NCI-H1436 treated with DMSO at 0.1 percent for 48 hours (cell line): ENCODE measurements around the gene ETS2.

Experiments used
- DNase-seq: peaks from one replicate; lab custom pipeline; 2025; lab: John Stamatoyannopoulos, UW

Gene ETS2

DNA sequence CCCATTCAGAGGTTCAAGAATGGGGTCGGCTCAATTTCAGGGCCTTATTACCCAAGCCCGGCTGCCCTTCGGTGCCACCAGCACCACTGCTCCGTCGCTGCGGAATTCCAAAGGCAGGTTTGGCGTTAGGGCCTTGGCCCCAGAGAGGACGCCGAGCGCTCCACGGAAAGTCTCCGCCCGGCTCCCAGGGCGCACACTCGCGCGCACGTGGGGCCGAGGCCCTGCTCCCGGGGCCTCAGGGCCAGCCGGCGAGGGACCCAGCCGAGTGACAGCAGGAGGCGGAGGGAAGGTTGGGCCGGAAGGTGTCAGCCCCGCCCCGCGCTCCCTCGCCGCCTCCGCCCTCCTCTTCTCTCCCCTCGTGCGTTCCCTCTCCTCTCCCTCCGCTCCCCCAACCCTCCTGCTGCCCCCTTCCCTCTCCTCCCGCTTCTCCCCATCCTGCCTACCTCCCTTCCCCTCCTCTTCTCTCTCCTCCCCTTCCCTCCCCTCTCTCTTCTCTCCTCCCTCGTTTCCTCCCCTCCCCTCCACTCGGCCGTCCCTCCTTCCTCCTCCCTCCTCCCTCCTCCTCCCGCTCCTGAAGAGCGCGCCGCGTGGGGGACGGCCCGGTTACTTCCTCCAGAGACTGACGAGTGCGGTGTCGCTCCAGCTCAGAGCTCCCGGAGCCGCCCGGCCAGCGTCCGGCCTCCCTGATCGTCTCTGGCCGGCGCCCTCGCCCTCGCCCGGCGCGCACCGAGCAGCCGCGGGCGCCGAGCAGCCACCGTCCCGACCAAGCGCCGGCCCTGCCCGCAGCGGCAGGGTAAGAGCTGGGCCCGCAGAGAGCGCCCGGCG lies at the start of gene ETS2:
Gene ETS2, plus strand, starts transcription at position 602 of the 825 bp plus-strand sequence. CDS start 4,106 bp downstream, outside the sequence.
- DNase-seq: peak; percentile 35

DNA sequence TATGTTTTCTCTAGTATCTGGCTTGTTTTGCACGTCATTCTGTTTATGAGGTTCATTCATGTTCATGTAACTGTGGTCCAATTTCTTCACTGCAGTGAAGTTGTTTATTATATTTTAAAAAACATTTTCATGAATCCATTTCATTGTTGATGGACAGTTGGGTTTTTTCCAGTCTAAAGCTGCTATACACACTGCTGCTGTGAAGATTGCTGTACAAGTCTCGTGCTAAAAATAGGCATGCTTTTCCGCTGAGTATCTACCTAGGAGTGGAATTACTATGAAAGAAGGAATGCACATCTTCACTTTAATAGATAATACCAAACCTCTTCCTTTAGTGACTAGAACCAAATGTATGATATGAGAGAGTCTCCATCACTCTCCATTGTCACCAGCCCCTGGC lies 49.0 kb upstream of the ETS2 start:
- DNase-seq: no peak

DNA sequence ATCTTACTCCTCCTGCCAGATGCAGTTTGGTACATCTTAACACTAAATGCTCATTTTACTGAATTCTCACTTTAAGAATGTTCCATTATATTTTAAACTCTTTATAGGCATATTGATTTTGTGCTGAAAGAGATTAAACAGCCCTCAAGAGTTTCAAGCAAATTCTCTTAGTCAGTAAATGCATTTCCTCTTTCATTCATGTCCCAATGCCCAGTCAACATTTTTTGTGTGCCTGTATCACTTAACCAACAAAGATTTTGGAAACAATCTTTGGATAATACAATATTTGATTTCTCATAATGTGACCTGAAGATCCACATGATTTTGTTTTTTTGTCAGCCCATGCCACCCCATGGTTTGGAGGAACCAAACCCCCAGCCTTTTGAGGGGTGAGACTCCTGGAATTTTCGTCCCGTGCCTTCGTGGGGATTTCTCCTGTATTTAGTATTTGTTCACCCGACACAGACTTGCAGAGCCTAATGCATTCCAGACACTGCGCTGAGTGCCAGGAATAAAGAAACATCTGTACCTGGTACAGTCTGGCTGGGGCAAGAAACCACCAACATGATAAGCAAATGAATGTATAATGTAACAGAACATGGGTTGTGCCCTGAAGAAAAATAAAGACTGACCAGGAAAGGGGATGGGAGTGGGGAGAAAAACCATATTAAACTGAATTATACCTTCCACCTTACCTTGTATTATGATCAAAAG lies 47.1 kb upstream of the ETS2 start:
- no peak for DNase-seq

DNA sequence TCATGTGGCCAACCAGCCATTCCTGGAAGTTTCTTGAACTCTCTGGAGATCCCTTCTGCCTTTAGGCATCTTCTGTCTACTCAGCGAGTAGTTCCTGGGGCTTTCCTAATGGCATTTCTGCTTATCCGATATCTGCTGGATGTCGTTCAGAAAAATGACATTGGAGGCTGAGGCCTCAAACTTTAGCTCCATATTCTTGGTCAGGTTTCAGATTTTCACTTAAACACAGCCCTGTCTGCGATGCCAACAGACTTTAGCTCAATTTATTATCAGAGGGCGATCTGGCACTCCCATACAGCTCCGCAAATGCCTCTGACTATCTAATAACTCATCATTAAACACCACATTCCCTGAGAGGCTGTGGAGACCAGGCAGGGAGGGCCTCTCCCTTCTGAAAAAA lies 46.3 kb upstream of the ETS2 start:
- no peak for DNase-seq

DNA sequence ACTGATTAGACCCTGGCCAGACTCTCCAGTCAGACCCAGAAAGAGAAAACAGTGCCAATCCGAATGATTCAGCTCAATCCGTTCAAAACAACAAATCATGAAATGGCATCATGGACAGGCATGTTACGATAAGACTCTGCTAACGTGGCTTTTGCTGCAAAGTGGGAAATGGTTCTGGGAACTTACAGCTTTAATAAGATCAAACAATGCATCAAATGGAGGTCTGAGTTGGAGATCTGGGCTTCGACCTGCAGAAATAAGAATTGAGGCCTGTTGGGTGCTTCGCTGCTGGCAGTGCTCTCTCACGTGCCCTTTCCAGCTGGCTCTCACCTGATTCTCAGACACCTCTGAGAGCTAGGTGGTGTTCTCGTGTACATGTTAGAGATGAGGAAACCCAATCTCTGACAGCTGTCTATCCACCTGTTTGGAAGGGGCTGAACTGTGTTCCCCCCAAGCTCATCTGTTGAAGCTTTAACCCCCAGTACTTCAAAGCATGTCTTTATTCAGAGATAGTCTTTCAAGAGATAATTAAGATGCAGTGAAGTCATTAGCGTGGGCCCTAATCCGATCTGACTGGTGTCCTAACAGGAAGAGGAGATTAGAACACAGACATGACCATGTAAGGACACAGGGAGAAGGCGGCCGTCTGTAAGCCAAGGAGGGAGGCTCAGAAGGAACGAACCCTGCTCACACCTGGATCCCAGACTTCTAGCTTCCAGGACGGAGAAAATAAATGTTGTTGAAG lies 45.5 kb upstream of the ETS2 start:
- DNase-seq: no peak

DNA sequence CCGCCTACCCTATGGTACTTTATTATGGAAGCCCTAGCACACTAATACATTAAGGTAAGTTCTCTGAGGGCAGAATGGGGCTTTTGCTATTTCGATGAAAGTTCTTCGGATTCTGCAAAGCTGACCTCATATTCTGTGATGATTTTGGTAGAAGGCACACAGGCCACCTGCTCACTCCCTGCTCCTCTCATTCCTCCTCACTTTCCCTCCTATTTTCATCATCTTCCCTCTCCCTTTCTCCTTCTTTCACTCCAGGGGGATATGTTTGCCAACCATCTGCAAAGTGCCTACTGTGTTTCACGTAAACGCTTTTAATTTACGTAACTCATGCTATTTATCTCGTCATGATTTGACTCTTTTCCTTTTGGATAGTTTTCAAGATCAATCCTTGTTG lies 45.0 kb upstream of the ETS2 start:
- no peak for DNase-seq

DNA sequence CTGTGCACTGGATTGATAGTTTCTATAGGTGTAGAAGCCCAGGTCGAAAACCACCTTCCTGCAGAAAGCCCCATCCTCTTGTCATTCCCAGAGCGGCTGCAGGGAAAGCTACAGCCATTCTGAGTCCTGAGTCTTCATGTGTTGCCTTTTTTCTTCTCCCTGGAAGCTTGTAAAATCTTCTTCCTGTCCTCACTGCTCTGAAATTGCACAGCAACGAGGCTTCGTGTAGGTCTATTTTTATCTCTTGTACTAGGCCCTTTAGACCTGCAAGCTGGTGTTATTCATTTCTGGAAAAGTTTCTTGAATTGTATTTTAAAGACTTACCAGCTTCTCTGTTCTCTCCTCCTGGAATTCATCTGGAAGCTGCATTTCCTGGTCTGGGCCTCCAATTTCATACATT lies 44.2 kb upstream of the ETS2 start:
- no peak for DNase-seq

DNA sequence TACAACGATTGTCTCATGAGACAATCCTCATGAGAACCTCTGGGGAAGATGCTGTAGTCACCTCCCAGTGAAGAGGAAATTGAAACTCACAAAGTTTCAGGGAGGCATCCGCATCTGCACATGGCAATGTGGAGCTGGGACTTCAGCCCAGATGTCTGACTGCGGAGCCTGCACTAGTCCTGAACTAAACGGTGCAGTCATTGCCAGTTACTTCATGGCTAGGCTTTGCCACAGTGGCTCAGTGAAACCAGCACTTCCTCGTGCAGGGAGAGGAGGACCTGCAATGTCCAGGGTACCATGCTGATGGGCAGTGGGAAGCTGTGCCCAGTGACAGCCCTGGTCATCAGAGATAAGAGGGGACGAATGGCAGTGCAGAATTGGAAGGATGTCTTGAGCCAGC lies 40.7 kb upstream of the ETS2 start:
- DNase-seq: no peak

DNA sequence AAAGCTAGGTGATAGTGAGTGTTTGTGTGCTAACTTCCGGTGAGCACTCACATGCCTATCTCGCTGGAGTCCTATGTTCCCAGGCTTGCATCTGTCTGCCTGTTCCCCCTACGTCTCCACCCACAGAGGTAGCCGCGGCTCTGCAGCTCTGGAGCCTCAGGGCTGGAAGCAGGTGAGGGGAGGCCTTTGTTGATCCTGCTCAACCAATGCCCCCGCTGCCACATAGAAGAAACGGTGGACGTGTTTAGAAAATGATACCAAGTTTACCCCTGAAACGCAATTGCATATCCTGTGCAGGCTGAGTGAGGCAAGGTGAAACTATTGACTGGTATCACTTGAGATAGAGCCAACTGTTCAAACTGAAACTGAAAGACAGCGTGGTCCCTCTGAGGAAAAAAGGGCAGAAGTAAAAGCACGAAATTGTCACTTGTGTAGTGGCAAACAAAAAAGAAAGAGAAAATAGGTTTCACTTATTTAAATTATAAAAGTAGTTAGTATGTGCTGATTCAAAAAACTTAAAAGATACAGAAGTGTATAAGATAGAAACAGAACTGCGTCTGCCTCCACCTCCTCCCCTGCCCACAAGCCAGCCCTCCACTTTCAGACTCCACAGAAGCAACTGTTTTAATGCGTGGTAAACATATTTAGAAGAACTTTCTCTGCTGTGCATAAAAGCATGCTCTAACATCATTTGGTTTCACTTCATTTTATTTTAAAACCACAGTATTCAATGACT lies 38.6 kb upstream of the ETS2 start:
- no peak for DNase-seq

DNA sequence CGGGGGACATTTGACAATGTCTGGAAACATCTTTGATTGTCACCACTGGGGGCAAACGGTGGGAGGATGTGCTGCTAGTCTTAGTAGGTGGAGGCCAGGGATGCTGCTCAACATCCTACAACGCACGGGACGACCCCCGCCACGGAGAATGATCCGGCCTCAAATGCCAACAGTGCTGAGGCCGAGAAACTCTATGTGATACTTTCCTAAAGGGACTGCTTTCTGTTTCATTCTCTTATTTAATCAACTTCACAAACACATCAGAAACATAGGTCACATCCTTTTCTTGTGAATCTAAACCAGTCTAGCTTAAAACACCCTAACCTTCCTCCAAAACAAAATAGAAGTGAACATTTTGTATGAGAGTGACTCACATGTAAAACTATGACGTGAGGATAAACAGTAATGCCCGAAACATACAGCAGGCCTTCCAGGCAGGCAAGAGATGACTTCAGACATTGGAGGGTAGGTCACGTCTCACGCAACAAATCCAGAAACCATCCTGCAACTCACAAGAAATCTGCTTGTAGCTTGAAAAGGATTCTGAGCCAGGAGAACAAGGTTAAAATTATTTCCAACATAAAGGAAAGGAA lies 37.2 kb upstream of the ETS2 start:
- no peak for DNase-seq

DNA sequence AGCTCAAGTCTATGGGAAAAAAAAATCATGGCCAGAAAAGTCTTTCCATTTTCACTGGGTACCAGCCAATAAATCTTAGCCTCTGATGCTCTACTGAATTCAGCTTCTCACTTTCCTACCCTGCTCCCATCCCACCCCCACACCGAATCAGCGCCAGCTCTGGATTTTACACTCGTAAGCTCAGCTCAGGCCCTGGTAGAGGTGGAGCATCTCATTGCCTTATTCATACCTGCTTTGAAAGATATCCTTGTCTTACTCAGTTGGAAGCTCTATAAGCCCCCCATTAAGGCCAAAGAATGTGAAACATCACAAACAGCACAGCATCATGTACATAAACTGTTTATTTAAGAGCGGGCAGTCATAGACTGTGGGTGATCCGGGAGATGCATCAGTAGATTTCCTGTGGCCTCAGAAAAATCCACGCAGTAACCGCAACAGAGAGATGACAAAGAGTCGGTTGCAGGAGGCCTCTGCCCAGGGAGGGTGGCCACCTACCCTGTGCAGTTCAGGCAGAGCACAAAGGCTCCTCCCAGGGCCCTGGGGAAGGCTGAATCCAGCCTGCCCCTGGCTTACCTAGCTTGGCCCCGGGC lies 36.4 kb upstream of the ETS2 start:
- no peak for DNase-seq

DNA sequence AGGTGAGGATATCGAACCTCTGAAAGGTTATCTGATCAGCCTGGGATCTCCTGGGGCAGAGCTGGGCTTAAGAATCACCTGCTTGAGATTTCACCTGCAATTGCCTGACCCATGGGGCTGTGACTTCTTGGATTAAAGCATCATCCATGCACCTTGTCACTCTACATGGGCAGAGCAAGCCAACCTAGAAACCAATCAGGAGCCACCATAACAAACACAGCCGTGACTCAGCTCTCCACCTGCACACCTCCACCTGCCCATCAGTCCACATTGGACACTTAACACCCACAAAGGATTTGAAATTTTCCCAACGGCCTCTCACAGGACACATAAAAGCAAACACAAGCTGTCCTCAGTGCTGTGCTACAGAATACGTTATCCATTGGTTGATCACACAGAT lies 35.1 kb upstream of the ETS2 start:
- DNase-seq: no peak

DNA sequence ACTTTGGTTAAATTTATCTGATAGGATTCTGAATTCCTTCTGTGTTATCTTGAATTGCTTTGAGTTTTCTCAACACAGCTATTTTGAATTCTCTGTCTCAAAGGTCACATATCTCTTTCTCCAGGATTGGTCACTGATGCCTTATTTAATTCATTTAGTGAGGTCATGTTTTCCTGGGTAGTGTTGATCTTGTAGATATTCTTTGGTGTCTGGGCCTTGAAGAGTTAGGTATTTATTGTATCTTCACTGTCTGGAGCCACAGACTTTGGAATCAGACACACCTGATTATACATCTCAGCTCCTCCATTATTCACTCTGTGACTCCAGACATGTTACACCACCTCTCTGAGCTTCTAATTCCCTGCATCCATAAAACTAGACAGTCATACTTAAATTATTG lies 34.2 kb upstream of the ETS2 start:
- no peak for DNase-seq

DNA sequence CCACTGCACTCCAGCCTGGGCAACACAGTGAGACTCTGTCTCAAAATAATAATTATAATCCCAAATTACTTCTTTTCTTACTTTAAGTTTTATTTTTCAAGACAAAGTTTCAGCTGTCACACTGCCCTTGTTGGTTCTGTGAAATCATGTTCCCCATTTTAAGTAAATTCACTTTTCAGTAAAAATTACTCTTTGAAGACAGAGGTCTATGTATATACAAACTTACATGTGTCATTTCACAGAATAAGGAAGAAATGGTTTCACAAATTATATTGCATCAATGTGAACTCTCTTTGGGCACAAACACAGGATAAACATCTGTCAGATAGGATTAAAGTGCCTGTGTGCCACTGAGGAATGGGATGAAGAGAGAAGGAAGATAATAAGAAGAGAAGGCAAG lies 33.1 kb upstream of the ETS2 start:
- DNase-seq: no peak

DNA sequence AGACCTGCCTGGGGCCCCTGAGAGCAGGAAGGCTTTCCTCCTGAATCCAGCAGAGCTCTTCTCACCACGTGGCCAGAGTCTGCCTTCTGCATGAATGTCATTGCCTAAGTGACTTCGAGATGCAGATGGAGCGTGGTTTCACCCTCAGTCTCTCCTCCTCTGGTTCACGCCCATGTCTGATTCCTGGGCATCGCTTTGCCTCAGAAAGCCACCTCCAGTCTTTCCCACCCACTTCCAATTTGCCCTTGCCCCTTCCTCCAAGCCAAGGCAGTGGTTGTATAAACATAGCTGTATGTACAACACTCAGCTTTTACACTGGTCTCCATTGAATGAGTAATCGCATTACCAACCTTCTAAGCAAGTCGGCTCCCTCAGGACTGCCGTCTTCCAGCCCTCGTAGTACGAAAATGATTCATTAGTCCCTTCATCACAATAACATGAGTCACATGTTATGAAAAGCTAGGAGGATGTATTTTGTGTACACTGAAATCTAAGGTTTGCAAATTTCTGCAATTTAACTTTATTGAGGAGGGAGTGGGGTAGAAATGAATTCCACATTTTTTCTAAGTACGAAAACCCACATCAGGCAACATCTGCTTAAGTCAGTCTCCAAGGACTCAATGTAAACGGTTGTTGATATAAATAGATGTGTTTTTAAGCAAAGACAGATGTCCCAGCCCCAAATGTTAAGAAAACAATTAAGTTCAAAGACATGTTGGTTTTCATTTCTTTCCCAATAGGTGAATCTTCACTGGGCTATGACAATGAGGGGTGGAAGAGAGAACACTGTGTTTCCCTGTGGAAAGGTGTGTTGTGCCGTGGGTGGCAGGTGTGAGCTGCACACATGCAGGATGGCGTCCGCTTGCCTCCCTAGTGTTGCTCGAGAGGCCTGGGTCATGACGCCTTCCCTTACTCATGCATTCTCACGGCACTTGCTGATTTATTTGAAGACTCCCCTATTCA lies 32.3 kb upstream of the ETS2 start:
- no peak for DNase-seq

DNA sequence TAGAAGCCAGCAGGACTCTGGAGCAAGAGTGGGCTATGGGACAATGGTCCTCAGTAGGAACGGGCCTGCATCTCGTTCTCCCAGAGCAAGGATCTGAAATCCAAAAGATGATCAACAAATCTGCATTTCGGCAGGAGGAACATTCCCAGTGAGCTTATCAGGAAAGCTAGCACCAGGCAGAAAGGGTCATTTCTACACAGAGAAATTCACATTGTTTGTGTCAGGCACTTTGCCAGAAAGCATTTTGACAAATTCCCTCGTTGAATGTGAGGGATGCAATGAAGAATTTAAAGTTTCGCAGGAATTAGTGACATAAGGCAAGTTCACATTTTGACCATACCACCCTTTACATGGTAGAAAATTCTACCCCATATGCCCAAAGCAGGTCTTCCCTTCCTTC lies 31.6 kb upstream of the ETS2 start:
- DNase-seq: no peak

DNA sequence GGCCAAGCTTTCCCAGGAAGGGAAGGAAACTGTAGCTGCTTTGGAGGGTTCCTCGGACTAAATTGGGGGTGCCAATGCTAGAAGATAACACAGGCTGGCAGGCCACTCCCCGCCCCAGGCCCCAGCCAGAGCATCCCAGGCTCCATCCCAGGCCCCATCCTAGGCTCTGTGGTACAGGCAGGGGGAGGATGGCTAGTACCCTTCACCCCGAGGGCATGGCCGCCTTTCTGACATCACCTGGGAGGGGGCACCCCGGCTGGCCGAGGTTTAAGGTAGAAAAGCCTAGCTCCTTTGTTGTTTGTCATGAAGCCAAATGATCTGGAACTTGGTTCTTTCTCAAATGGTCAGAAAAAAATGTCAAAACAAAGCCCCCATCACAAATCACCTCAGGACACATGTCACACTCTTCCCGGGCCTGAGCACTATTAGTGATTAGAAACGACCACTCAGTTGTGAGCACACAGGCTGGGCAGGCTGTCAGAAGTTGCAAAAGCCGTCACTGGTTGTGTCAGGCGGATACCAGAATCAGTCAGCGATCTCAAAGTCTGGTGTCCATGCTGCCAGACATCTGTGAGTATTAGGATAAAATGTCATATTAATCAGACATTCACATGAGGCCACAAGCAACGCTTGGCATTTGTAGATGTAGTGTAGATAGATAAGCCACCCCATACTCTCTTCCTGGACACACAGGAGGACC lies 31.0 kb upstream of the ETS2 start:
- no peak for DNase-seq

DNA sequence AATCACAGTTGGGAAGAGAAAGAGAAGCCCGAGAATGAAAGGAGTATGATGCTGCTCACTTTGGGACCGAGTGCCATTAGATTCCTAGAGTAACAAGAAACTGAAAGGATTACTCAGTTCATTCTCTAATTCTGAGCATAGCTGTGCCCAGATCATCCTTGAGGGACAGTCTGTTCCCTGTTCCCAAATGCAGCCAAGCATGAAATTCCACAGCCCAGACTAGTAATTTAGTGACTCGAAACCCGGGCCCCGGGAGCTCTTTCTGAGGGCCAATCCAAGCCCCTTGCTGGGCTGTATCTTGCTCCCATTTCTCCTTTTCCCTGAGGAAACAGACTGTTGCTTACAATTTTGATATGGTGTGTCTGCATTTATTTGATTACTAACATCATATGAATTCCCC lies 30.0 kb upstream of the ETS2 start:
- no peak for DNase-seq

DNA sequence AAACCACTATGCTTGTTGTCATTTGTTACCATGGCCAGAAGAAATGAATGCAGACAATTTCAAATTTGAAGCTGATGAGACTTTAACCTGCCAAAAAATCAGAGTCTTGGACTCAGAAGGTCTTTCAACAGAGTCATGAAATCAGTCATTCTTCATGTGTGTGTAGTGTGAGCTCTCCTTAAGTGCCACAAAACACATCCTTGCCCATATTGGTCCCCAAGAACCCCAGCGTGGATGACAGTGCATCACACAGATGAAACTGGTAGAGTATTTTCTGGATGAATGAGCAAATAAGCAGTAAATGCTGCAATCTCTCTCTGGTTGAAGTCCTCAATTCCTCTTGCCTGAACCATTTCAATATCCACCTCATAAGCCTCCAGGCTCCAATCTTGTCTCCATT lies 28.7 kb upstream of the ETS2 start:
- no peak for DNase-seq

DNA sequence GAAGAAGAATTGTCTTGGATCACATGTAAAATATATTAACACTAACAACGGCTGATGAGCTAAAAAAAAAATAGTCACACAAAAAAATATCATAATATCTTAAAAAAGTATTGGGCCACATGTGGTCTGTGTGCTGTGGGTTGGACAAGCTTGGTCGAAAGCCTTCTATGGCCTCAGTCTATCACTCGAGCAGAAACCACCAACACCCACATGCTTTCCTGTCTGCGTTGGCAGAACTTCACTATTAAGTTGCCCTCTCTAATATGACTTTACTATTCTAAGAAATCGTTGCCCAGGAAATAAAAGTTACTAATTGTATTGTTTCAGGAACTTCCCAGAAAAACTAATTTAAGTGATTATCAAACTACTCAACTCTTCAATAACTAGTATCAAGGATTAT lies 28.2 kb upstream of the ETS2 start:
- no peak for DNase-seq
